Measurements from ENCODE around the gene TRMU. TPM values are rescaled to one million over a fixed set of nuclear protein-coding genes. Genes with fewer than 3 reads are reported as not detected.

Gene TRMU
- total and polyA plus RNA-seq, 2 of the 8 experiments (the other 6 are each of a cell fraction or from before 2014, with no cell fraction given), result 43.4 to 70.6 TPM

DNA sequence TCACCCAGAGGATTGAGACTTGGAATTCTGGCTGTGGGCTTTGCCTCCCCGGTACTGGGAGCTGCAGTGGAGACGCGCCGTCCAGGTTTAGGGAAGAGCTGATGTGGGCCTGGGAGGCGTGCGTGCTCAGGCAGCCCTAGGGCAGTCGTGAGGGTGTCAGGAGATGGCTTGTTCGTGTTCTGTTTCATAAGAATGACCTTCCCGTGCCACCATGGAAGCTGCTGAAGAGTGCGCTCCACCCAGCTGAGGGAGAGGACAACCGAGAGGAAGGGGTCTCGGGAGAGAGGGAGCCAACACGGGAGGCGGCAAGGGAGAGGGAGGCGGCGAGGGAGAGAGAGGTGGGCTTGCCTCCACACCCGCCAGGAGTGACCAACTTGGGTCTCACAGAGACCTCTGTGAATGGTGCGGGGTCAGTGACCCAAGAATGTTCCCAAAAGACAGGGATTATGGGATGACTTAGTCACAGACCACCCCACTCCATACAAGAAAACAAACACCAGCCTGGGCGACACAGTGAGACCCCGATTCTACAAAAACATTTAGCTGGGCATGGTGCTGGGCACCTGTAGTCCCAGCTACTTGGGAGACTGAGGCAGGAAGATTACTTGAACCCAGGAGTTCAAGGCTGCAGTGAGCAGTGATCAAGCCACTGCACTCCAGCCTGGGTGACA, 14.7 kb upstream of the TRMU start (continued):
- TF ChIP-seq TAF1 (IDR thresholded peaks at IDR 0.05; ENCODE audit: low read depth, low read length) (no peak), BCL11A (IDR thresholded peaks at IDR 0.05; ENCODE audit: low read depth in 2 of 2, low read length in 2 of 2) (no peak)
